ENCODE data around the gene NT5M. TPM values are rescaled to one million over a fixed set of nuclear protein-coding genes. Genes with fewer than 3 reads are reported as not detected.
A peak's percentile ranks its signal among the peaks of the same experiment; 100 is the strongest.

NT5M gene
- total RNA-seq, 2 donors from 2014 or later: 2.8 to 3.0 TPM

DNA sequence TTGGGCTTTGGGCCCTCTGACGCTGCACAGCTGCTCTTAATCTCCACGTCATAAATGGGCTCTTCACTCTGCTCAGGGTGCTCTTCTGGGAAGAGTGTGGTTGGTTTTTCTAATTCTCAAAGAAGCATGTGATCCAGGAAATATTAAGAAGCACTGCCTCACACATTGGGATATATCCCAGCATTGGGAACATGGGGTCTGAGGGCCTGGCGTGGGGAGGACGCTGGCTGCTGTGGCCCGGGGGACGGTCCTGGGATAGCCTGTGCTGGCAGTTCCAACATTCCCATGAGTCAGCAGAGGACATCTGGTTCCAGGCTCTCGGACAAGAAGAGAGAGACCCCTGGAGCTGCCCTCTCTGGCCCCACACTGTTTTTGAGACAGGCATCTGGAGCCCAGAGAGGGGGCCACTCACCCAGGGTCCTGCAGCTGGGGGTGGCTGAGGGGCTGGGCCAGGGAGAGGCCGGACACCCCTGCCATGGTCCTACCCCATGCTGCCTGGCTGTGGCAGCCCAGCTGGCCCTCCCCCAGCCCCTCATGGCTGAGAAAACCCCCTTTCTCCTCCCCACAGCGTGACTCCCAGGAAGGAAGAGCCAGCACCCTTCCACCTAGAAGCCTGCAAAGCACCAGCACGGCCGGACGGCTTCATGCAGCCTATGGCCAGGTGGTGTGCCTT lies 58.8 kb downstream of the NT5M start:
- intact Hi-C loops (cut with DNase I): no loop called here
- peak; percentile 69 for DNase-seq (ENCODE audit: low spot score)

DNA sequence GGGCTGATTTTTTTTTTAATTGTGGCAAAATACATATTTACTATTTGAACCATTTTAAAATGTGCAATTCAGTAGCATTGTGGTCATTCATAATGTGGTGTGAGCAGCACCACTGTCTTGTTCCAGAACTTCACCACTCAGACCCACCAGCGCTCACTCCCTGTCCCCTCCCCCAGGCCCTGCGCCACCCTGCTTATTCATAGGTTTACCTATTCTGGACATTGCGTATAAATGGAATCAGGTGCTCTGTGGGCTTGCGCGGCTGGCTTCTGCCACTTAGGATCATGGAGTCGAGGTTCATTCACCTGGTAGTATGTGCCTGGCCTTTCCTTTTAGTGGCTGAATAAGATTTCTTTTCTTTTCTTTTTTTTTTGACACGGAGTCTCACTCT lies 59.4 kb downstream of the NT5M start:
- peak; percentile 48 for DNase-seq (ENCODE audit: low spot score)
- intact Hi-C loops (cut with DNase I): no loop called here

DNA sequence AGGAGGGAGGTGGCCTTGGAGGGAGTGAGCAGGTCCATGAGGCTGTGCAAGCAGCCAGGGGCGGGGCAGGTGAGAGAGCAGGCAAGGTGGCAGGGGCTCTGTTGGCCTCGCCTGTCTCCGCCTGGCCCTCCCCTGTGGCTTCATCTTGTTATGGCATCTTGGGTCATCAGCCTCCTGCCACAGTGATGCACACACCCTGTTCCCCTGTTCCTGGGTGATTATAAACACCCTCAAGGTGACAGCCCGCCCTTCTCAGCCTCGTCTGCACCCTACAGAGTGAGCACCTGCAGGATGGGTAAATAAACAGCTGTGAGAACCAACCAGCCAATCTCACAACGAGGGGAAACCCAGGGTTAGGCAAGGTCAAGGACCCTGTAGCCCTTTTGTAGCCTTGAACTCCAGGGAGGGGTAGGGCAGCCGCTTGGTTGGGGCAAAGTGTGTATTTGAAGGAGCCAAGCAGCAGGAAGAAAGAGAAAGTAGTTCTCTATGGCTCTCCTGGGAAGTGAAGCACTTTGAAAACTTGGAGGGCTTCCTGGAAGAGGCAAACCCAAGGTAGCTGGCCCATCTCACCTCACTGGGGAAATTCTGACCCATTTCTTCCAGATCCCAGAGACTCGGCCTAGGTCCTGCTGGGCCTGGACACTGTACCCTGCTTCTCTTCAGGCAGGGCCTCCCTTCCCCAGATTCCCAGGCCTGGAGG lies 60.6 kb downstream of the NT5M start:
- intact Hi-C loops (cut with DNase I): no loop called here
- peak; percentile 58 for DNase-seq (ENCODE audit: low spot score)

DNA sequence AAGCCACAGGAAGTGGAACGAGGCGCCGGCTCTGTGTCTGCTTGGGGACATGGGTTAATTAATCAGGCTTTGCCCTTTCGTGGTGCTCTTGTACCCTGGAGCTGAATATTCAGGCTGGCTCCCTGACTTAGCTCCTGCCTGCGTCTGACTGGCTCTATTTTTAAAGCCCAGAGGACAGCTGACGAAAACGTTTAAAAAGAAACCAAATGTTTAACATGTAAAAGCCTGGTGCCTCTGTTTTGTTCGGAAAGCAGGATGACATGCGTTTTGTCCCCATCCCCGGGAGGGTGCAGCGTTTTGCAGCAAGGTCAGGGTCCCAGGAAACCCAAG lies 61.1 kb downstream of the NT5M start:
- peak; percentile 53 for DNase-seq (ENCODE audit: low spot score)
- intact Hi-C loops (cut with DNase I): no loop called here

DNA sequence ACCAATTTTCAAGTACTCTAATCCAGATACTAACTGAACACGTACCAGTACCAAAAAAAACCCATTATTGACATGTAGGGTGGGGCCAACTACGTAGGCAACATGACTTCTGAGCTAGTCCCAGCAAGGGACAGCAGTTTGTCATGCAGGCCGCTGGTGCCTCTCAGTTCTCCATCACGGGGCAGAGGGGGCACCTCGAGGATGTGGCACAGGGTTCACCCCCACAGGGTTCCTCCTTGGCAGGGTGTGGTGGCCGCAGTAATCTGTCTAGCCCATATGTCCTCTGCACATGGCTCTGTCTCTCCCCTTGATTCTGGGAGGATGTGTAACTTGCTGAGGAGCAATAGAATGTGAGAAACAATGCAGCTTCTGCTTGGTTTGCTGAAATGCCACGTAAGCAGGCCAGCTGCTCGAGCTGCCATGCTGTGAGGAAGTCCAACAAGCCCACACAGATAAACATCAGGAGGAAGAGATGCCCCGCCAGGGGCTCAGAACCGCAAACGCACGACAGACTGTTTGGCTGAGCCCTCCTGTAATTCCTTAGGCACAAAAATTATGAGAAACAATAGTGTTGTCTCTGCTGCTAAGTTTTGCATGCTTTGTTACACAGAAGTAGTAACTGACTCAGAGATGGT lies 62.4 kb downstream of the NT5M start:
- peak; percentile 15 for DNase-seq (ENCODE audit: low spot score)
- intact Hi-C loops (cut with DNase I): no loop called here

DNA sequence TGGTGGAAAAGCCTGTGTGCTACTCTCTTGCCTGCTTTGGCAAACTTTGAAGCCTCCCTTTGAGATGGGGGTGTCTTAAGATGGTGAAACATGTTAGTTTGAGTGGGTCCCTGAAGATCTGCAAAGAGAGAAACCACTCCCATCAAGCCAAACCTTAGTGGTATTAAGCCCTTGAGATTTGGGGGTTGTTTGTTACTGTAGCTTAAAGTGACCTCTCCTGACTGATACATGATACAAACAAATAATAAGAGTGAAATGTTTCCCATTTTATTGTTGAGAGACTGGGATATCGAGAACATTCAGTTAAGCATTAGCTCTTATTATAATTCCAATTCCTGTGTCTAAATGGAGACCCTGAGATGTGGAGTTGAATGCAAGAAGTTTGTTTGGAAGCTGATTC lies 63.1 kb downstream of the NT5M start:
- intact Hi-C loops (cut with DNase I): no loop called here

DNA sequence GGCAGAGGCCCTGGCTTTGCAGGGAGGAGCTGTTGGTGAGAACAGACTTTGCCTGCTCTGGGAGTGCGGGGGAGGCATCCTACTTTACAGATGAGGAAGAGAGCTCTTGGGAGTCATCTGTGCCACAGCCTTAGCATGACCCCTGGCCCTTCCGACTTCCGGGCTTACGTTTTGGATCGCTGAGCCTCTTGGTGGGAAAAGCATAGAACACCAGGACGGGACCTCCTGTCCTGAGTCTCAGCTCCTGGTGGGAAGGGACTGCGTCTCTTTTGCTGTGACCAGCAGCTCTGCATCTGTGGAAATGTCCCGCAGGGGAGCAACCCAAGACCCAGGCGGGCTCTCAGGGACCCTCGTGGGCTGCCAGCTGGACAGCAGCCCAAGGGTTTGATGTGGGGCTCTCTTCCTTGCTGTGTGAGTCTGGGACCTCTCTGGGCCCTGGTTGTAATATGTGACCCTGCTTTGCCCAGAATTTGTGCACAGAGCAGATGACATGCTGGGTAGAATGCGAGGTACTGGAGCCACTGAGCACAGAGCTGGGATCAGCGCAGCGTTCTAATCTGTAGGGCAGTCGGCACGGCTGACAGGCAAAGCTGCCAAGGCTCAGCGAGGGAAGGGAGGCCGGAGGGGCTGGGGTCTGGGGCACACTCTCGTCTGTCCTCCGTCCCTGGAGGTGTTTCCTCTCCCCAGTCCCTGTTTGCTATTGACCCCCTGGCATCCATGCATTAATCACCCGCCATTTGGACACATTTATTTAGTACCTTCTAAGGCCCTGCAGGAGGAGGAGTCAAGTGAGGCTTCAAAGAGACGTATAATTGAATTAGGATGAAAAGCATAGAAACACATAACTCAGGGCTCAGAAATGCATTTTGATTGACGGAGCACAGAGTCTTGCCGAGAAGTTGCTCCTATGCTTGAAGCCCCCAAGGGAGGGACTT lies 64.0 kb downstream of the NT5M start:
- intact Hi-C loops (cut with DNase I): no loop called here

More for the DNA sequence above, 63.1 kb downstream of the NT5M start:
- DNase-seq (ENCODE audit: low spot score): no peak

DNA sequence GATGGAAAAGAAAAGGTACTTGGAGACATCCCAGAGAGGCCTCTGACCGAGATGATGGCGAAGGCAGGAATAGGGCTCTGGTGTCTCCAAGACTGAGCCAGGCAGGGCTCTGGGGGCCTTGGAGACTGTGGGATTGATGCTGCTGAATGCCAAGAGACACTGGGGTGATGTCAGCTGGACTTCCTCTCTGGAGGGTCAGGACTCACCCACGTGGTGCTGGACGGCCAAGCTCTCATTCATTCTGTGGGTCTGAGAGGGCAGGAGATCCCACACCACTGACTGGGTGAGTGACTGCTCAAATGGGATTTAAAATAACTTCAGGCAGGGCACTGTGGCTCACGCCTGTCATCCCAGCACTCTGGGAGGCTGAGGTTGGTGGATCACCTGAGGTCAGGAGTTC lies 64.8 kb downstream of the NT5M start:
- intact Hi-C loops (cut with DNase I): no loop called here
- no peak for DNase-seq (ENCODE audit: low spot score)

More for the DNA sequence above, 64.0 kb downstream of the NT5M start:
- DNase-seq (ENCODE audit: low spot score): no peak

DNA sequence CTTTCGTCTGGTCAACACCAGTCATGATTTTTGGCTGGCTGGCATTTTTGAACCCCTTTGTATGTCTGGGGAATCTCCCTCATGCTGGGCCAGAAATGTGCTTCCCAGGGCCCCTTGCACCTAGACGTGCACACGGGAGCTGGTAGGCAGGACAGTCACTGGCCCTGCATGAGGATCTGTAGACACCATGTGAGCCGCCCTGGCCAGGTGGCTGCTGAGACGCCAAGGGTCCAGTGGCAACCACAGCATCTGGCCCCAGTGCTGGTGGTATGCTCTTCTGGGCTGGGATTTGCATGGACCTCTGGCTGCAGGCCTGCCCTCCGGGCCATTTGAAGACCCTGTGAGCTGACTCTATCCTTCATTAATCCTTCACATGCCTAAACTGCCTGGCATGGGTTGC lies 67.5 kb downstream of the NT5M start:
- intact Hi-C loops (cut with DNase I): no loop called here
- peak; percentile 46 for DNase-seq (ENCODE audit: low spot score)

DNA sequence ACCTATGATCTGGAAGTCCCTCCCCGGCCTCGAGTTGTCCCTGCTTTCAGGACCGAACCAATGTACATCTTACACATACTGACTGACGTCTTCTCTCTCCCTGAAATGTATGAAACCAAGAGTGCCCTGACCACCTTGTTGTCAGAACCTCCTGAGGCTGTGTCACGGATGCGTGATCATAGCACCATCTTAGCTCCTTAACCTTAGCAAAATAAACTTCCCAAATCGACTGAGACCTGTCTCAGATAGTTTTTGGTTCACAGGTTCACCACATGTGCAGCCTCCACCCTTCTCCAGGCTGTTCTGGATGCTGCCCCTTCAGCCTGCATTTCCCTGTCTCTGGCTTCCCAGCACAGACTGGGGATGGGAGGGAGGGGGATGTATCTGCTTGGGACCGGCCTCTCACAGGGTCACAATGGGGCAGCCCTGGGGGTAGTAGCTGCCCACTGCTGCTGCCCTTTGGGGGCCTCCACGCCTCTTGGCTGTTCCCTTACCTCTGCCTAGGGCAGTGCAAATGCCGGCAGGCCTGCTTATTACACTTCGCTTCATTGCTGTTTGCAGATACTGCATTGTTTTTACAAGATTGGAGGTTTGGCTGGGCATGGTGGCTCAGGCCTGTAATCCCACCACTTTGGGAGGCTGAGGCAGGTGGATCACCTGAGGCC lies 69.8 kb downstream of the NT5M start:
- intact Hi-C loops (cut with DNase I): no loop called here
- peak; percentile 57 for DNase-seq (ENCODE audit: low spot score)

DNA sequence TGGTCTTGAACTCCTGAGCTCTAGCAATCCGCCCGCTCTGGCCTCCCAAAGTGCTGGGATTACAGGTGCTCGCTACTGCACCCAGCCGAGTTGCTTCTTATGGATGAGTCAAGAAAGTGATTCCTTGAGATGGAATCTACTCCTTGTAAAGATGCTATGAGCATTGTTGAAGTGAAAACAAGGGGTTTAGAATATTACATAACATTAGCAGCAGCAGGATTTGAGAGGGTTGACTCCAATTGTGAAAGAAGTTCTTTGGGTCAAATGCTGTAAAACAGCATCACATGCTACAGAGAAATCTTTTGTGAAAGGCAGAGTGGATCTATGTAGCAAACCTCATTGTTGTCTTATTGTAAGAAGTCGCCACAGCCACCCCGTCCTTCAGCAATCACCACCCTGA lies 72.7 kb downstream of the NT5M start:
- intact Hi-C loops (cut with DNase I): no loop called here
- DNase-seq (ENCODE audit: low spot score): no peak

DNA sequence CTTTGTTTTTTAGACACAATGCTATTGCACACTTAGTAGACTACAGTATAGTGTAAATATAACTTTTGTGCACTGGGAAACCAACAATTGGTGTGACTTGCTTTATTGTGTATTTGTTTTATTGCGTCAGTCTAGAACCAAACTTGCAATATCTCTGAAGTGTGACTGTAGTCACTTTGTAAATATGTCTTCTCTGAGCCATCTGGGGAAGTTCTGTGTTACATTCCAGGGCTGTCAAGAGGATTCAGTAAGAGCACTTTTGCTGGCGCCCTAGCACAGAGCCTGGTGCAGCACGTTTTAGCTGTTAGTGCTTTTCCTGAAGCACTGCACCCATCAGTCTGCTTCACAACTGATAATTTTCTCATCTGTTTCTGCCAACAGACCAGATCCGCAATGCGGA lies 73.2 kb downstream of the NT5M start:
- intact Hi-C loops (cut with DNase I): no loop called here
- DNase-seq (ENCODE audit: low spot score): peak; percentile 6

DNA sequence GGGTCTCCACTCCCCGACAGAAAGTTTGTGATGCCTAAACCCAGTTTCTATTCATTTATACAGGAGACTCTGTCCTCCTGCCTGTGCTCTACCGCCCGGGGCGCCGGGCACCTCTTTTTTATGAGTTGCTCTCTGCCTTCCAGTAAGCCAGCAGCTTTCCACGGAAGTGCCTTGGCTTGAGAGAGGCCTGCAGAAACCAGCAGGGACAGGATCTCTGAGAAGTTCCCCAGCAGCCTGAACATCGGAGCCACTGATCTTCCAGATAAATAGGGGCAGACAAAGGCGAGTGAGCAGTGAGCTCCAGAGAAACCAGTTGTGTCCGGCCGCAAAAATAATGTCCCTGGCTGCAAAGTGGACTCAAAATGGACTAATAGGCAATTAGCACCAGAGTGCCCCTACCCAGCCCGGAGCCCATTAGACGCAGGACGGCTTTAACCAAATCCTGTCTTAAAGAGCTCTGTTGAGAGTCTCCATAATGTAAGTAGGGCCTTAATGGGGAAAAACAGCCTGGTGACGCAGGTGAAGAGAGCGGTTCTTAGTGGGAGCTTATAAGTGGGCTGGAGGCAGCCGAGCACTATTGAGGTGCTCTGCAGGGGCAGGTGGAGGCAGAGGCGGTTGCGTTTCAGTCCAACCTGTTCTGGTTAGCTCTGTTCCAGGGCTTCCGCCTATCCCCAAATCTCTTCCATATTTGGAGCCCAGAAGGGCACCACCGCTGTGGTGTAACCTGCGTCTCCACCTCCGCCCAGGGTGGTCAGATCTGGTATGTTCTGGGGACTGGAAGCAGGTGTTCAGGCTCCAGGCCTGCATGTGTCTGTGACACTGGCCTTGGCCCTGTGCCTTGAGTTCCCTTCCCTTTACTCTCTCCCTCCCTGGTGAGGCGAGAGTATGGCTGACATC lies 74.1 kb downstream of the NT5M start:
- intact Hi-C loops (cut with DNase I): no loop called here
- peak; percentile 67 for DNase-seq (ENCODE audit: low spot score)

DNA sequence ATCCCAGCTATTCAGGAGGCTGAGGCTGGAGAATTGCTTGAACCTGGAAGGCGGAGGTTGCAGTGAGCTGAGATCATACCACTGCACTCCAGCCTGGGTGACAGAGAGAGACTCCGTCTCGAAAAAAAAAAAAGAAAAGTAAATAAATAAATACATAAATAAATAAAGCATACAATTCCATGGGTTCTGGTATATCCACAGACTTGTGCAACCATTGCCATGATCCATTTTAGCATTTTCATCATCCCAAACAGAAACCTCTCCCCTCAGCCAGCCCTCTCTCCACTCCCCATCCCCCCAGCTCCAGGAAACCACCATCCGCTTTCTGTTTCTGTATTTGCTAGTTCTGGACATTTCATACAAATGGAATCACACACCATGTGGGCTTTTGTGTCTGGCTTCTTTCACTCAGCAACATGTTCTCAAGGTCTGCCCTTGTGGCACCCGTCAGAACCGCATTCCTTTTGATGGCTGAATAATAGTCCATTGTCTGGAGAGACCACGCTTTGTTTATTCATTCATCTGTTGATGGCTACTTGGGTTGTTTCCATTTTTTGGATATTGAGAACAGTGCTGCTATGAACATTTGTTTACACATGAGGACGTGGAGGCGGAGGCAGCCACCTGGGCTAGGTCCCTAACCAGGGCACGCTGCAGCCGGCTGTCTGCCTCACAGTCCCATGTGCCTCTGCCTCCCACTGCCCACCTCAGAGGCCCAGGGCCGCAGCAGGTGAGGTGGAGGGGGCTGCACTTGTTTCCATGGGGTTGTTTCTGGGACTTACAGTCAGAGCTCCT lies 76.2 kb downstream of the NT5M start:
- intact Hi-C loops (cut with DNase I): no loop called here
- peak; percentile 43 for DNase-seq (ENCODE audit: low spot score)

DNA sequence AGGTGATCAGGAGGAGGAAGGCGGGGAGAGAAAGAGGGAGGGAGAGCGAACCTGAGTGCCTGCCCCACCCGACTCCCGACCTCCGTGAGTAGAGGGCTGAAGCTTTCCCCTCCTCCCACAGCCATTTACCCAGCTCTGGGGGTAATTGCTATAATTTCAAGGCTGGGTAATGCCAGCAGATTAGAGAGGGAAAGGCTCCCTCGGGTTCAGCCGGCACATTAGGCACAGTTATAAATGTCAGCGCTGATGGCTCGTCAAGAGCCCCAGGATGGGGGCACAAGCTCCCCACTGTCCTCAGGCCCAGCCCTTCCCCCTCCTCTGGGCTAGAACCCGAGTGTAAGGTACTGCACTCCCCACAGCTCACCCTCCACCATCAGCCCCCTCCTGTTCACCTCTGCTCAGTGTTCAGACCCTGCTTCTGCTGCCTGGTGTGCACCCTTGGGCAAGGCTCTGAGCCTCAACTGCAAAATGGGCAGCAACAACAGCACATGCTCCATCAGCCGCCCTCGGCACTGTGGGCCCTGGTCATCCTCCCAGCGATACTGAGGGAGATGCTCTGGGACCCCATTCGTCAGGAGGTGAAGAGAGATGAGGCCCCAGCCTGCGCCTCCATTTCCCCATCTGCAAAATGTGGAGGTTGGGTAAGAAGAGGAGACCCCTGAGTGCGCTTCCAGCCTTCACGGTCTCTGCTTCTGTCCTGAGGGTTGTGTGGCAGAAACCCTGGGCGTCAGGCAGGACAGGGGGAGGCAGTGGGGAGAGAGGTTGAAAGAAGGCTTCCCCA lies 77.2 kb downstream of the NT5M start:
- peak; percentile 64 for DNase-seq (ENCODE audit: low spot score)
- intact Hi-C loops (cut with DNase I): no loop called here

DNA sequence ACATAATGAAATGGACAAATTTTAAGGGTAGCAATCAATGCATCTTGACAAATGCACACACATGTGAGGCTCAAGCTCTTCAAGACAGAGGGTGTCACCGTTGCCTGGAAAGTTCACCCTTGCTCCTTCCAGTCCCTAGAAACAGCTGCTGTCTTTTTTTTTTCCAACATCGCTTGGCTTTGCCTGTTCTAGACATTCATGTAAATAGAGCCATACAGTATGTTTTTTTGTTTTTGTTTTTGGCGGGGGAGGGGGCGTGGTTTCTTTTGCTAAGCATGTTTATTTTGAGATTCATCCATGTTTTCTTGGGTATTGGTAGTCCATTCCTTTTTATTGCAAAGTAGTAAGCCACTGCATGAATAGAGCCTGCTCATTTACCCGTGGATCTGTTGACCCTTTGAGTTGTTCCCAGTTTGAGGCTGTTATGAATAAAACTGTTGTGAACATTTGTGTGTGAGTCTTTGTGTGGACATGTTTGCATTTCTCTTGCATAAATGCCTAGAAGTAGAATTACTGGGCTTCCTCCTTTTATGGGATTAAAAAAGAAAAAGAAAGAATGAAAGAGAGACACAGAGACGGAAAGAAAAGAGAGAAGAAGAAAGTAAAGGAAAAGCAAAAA lies 78.4 kb downstream of the NT5M start:
- DNase-seq (ENCODE audit: low spot score): no peak
- intact Hi-C loops (cut with DNase I): no loop called here
